Measurements from ENCODE around the gene TOX2. TPM values are rescaled to one million over a fixed set of nuclear protein-coding genes. Genes with fewer than 3 reads are reported as not detected.
A peak's percentile ranks its signal among the peaks of the same experiment; 100 is the strongest.

TOX2 gene
- total RNA-seq, 1 experiment from 2014 or later, result not detected

DNA sequence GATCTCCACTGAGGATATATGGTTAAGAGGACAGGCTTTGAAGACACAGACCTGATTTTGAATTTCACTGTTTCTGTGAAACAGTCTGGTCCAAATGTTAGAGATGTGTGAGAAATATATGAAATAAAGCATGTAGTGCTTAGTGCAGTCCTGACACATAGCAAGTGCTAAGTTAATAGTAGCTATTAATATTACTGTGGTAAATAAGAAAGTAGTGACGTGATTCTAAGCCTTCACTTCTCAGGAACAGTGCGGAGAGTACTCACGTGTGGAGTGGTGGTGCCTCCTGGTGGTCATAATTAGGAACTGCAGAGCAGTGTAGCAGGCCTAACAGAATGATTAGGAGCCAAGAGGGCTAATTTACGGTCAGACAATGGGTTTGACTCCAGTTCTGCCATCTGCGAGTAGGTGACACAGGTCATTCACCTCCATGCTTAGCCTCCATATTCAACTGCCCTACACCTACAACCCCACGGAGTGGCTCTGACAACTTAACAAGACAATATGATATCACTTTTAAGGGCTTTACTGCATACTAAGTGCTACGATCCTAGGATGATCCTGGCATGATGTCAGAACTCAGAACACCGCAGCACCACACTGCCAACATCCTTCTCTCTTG, 166.1 kb downstream of the TOX2 start:
- no TSS peak for BruUV-seq (replicated peaks)
- H3K4me1 ChIP-seq, result no peaks in the 10 kb centered on the region
- H3K9me3 ChIP-seq, result no peaks in the 10 kb centered on the region
- no peaks in the 10 kb centered on the region for H3K36me3 ChIP-seq (ENCODE audit: control insufficient read depth, insufficient read depth, low read length)
- H3K27ac Mint-ChIP-seq (ENCODE audit: unreplicated experiment), result no peak overlapping the region
- intact Hi-C loops (cut with micrococcal nuclease; ENCODE audit: unreplicated experiment), result loop anchor here (1.0 kb wide), 5 partner anchors 24 to 631 kb away; no protein-coding TSS in a partner anchor
- no peaks in the 10 kb centered on the region for H3K27me3 ChIP-seq (replicated peaks; ENCODE audit: control insufficient read depth, insufficient read depth, low read length)
- no peaks in the 10 kb centered on the region for H3K4me1 Mint-ChIP-seq (ENCODE audit: low read depth, unreplicated experiment)
- H3K9me3 Mint-ChIP-seq (ENCODE audit: unreplicated experiment), result no peaks in the 10 kb centered on the region
- no peaks in the 10 kb centered on the region for H3K36me3 Mint-ChIP-seq (ENCODE audit: insufficient read depth, unreplicated experiment)
- H3K4me3 Mint-ChIP-seq (ENCODE audit: unreplicated experiment), result no peak overlapping the region
- H3K4me3 ChIP-seq (ENCODE audit: low read depth, low read length), result no peak overlapping the region
- TF ChIP-seq, protein P1, sequence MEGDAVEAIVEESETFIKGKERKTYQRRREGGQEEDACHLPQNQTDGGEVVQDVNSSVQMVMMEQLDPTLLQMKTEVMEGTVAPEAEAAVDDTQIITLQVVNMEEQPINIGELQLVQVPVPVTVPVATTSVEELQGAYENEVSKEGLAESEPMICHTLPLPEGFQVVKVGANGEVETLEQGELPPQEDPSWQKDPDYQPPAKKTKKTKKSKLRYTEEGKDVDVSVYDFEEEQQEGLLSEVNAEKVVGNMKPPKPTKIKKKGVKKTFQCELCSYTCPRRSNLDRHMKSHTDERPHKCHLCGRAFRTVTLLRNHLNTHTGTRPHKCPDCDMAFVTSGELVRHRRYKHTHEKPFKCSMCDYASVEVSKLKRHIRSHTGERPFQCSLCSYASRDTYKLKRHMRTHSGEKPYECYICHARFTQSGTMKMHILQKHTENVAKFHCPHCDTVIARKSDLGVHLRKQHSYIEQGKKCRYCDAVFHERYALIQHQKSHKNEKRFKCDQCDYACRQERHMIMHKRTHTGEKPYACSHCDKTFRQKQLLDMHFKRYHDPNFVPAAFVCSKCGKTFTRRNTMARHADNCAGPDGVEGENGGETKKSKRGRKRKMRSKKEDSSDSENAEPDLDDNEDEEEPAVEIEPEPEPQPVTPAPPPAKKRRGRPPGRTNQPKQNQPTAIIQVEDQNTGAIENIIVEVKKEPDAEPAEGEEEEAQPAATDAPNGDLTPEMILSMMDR (IDR thresholded peaks at IDR 0.05; ENCODE audit: insufficient read depth in 1 of 2, low read depth in 1 of 2, low read length in 1 of 2, severe bottlenecking in 1 of 2, unreplicated experiment in 1 of 2), result peak; percentile 99 to 100
- POLR2A ChIA-PET, result no interaction called here
- CTCF ChIA-PET, result interaction anchor here (0.6 to 1.4 kb wide), 11 partner anchors 9 to 543 kb away, joined by 3 to 11 read pairs (median 5); no protein-coding TSS in a partner anchor
- peak; percentile 85 to 88 for DNase-seq
- peaks cover 13% of the 10 kb centered on the region for H3K27me3 Mint-ChIP-seq (ENCODE audit: insufficient read depth, unreplicated experiment)

DNA sequence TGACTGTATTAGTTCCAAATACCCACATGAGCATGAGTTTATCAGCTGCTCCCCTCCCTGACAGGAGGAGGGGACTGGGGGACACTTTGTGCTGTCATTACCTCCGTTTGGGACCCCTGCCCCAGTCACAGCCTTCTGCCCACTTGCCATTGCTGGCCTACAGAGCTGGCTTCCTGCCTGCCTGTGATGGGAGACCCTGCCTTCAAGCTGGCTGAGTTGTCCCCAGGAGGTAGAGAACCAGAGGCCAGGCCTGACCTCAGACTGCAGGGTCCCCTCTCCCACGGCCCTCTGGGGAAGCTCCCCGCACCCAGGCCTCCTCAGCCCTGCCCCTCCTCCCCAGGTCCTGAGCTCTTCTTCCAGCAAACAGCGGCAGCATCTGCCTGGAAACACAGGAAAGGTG, 166.8 kb downstream of the TOX2 start:
- H3K9me3 ChIP-seq, result no peaks in the 10 kb centered on the region
- H3K36me3 Mint-ChIP-seq (ENCODE audit: insufficient read depth, unreplicated experiment), result no peaks in the 10 kb centered on the region
- DNase-seq, result no peak
- H3K27me3 Mint-ChIP-seq (ENCODE audit: insufficient read depth, unreplicated experiment), result peaks cover 16% of the 10 kb centered on the region
- BruUV-seq (replicated peaks), result no TSS peak
- no peaks in the 10 kb centered on the region for H3K9me3 Mint-ChIP-seq (ENCODE audit: unreplicated experiment)
- no peaks in the 10 kb centered on the region for H3K4me1 ChIP-seq
- ChIA-PET CTCF (interaction anchor here (0.9 to 1.8 kb wide), 2 partner anchors 26 to 544 kb away, joined by 4 to 5 read pairs; no protein-coding TSS in a partner anchor), POLR2A (no interaction called here)
- no peaks in the 10 kb centered on the region for H3K4me1 Mint-ChIP-seq (ENCODE audit: low read depth, unreplicated experiment)
- no peaks in the 10 kb centered on the region for H3K27me3 ChIP-seq (replicated peaks; ENCODE audit: control insufficient read depth, insufficient read depth, low read length)
- intact Hi-C loops (cut with micrococcal nuclease; ENCODE audit: unreplicated experiment), result no loop called here
- no peak overlapping the region for H3K27ac Mint-ChIP-seq (ENCODE audit: unreplicated experiment)
- H3K36me3 ChIP-seq (ENCODE audit: control insufficient read depth, insufficient read depth, low read length), result no peaks in the 10 kb centered on the region
- H3K4me3 Mint-ChIP-seq (ENCODE audit: unreplicated experiment), result no peak overlapping the region
- H3K4me3 ChIP-seq (ENCODE audit: low read depth, low read length), result no peak overlapping the region
- TF ChIP-seq, protein P1 (IDR thresholded peaks at IDR 0.05; ENCODE audit: insufficient read depth in 1 of 2, low read depth in 1 of 2, low read length in 1 of 2, severe bottlenecking in 1 of 2, unreplicated experiment in 1 of 2), result no peak

DNA sequence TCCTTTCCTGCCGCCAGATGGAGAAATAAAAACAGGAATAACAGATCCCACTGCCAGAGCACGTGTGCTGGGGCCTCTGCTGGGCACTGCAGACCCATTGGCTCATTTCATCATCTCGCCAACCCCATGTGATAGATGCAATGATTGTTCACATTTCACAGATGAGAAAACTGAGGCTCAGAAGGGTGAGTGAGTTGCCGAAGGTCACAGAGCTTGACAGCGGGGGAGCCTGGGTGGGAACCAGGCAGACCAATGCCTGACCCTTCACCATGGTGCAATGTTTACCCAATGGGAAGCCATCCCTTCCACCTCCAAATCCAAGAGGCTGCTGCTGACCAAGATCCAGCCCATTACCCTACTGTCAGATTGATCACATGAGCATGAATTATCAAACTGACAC, 167.2 kb downstream of the TOX2 start:
- intact Hi-C loops (cut with micrococcal nuclease; ENCODE audit: unreplicated experiment), result no loop called here
- no peaks in the 10 kb centered on the region for H3K9me3 Mint-ChIP-seq (ENCODE audit: unreplicated experiment)
- Histone ChIP-seq H3K4me3 (ENCODE audit: low read depth, low read length) (no peak overlapping the region), H3K9me3 (no peaks in the 10 kb centered on the region), H3K36me3 (ENCODE audit: control insufficient read depth, insufficient read depth, low read length) (no peaks in the 10 kb centered on the region), H3K4me1 (no peaks in the 10 kb centered on the region), H3K27me3 (replicated peaks; ENCODE audit: control insufficient read depth, insufficient read depth, low read length) (no peaks in the 10 kb centered on the region)
- ChIA-PET POLR2A (no interaction called here), CTCF (interaction anchor here (0.9 to 1.8 kb wide), 2 partner anchors 26 to 544 kb away, joined by 4 to 5 read pairs; no protein-coding TSS in a partner anchor)
- H3K27ac Mint-ChIP-seq (ENCODE audit: unreplicated experiment), result no peak overlapping the region
- TF ChIP-seq, protein P1 (IDR thresholded peaks at IDR 0.05; ENCODE audit: insufficient read depth in 1 of 2, low read depth in 1 of 2, low read length in 1 of 2, severe bottlenecking in 1 of 2, unreplicated experiment in 1 of 2), result no peak
- H3K36me3 Mint-ChIP-seq (ENCODE audit: insufficient read depth, unreplicated experiment), result no peaks in the 10 kb centered on the region
- no TSS peak for BruUV-seq (replicated peaks)
- peaks cover 18% of the 10 kb centered on the region for H3K27me3 Mint-ChIP-seq (ENCODE audit: insufficient read depth, unreplicated experiment)
- H3K4me3 Mint-ChIP-seq (ENCODE audit: unreplicated experiment), result no peak overlapping the region
- no peaks in the 10 kb centered on the region for H3K4me1 Mint-ChIP-seq (ENCODE audit: low read depth, unreplicated experiment)
- DNase-seq, result no peak

All from Caco-2 (cell line).